Uterus (tissue), 2 donors: ENCODE data around the gene KRTAP3-1.

Source experiments
- CTCF ChIP-seq, 4 experiments: fragments of 200-600 bp in 2 of 4; fragments of 450-650 bp in 2 of 4; sonication (generic) in 2 of 4; IDR thresholded peaks; one replicate each; pipeline ENCODE4 v1.5.1; 2016 to 2019; ENCODE audit warnings: antibody characterized with exemption in 4 of 4, mild to moderate bottlenecking in 2 of 4, moderate library complexity in 1 of 4
- POLR2A ChIP-seq, 2 donors: fragments of 450-650 bp; IDR thresholded peaks; one replicate each; pipeline ENCODE4 v1.6.1; 2016; ENCODE audit warnings: antibody characterized with exemption in 2 of 2, mild to moderate bottlenecking in 1 of 2, moderate library complexity in 1 of 2

- TF ChIP-seq CTCF (IDR thresholded peaks at IDR 0.05): no peak
- no peak for TF ChIP-seq POLR2A (IDR thresholded peaks at IDR 0.05)
These were observed 18.0 kb upstream of the KRTAP3-1 start, which contains the start of gene KRTAP1-5 for GRCh38 chr17:41026715-41027471.
